NT2/D1 (cell line): ENCODE data around the gene ERICH6.
"Not testable (repeated sequence)": the region's sequence is repeated elsewhere in the genome, so short reads cannot be mapped to it uniquely, and the experiment has no call there.

Experiments used
- DNase-seq: peaks from one replicate; pipeline ENCODE4 v3.0.0-alpha.2; 2011; ENCODE audit warnings: low read depth, low spot score
- H3K27me3 ChIP-seq: 2 replicates; pipeline ENCODE4 v1.6.0; 2011; ENCODE audit warnings: mild to moderate bottlenecking; ENCODE audit not compliant: insufficient read length, insufficient read depth
- H3K36me3 ChIP-seq: 2 replicates; pipeline ENCODE4 v1.6.1; 2011; ENCODE audit warnings: mild to moderate bottlenecking, low read length, mixed read lengths; ENCODE audit not compliant: insufficient read depth, insufficient read length
- H3K4me1 ChIP-seq: 2 replicates; pipeline ENCODE4 v1.5.1; 2011; ENCODE audit not compliant: insufficient read depth, insufficient read length
- H3K4me3 ChIP-seq: 2 replicates; pipeline ENCODE4 v1.5.1; 2011; ENCODE audit warnings: low read depth; ENCODE audit not compliant: insufficient read length
- H3K9ac ChIP-seq: 2 replicates; pipeline ENCODE4 v1.6.0; 2011; ENCODE audit warnings: low read depth; ENCODE audit not compliant: insufficient read length
- H3K9me3 ChIP-seq: 2 replicates; pipeline ENCODE4 v1.5.1; 2011; ENCODE audit warnings: mild to moderate bottlenecking, low read length; ENCODE audit not compliant: insufficient read depth
- SUZ12 ChIP-seq: IDR thresholded peaks from 2 replicates; pipeline ENCODE4 v1.6.1; 2011; ENCODE audit not compliant: insufficient read length, insufficient read depth; ENCODE audit errors: extremely low read depth
- YY1 ChIP-seq: IDR thresholded peaks from 2 replicates; pipeline ENCODE4 v1.6.1; 2011; ENCODE audit not compliant: insufficient read length, insufficient read depth
- ZNF274 ChIP-seq: IDR thresholded peaks from 2 replicates; pipeline ENCODE4 v1.6.1; 2011; ENCODE audit warnings: mild to moderate bottlenecking, low read depth, low read length

The ERICH6 gene

DNA sequence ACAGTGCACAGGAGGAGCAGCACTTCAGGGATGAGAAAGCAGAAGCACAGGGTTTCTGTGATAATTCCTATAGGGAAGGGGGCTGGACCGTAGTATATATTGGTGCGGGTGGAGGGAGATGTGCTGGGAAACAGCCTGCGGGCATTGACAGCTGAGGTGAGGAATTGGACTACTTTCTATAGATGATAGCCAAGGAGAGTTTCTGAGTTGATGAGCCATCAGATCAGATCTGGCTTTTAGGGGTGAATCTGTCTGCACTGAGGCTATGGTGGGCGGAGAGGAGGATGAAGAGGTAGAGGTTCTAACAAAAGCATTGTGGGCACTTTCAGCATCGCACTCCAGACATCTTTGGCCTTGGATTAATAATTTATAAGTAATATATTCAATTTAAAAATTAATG is 67.5 kb downstream of the ERICH6 start:
- peaks cover 3% of the 10 kb centered on the region for H3K36me3 ChIP-seq
- H3K4me3 ChIP-seq: no peak overlapping the region
- H3K4me1 ChIP-seq: no peaks in the 10 kb centered on the region
- no peak for DNase-seq
- TF ChIP-seq ZNF274: no peak
- TF ChIP-seq SUZ12: no peak
- H3K27me3 ChIP-seq: no peaks in the 10 kb centered on the region
- no peaks in the 10 kb centered on the region for H3K9me3 ChIP-seq
- H3K9ac ChIP-seq: no peak overlapping the region

DNA sequence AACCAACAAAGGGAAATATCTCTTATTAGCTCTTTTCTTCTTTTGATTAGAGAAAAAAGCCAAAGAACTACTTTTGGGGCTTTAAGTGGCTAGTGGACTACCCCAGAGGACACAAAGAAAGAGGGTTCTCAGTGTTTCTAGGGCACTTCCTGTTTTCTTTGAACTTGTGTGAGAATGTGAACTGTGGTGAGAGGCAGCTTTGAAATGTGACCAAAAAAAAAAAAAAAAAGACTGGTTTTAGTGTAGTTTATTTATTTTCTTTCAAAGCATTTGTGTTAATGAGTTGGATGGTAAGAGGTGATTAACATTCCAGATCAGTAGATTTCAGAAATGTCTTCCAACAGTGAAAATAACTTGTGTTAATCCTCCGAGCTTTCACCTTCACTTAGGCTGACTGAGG is 68.2 kb downstream of the ERICH6 start:
- TF ChIP-seq SUZ12 (no peak), ZNF274 (no peak)
- Histone ChIP-seq H3K9me3 (no peaks in the 10 kb centered on the region), H3K36me3 (peaks cover 6% of the 10 kb centered on the region), H3K27me3 (no peaks in the 10 kb centered on the region), H3K4me1 (no peaks in the 10 kb centered on the region), H3K9ac (no peak overlapping the region), H3K4me3 (no peak overlapping the region)
- peak; percentile 20 for DNase-seq

DNA sequence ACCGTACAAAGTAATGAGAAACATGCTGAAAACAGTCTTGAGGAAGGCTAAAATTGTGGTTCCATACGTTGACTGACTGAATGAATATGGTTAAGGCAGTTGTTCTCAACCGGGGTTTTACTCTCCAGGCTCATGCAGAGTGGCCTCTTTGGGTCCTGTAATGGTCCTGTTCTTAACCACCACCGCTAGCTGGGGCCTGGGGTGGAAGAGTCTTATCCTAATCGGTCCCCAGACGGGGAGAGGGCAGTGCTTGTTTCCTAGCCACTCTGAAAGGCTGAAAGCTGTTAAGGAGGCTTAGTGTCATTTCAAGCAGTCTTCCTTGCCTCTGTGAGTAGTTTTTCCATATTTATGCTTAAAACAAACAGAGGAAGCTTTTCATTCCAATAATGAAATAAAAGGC is 68.6 kb downstream of the ERICH6 start:
- Histone ChIP-seq H3K4me3 (no peak overlapping the region), H3K4me1 (no peaks in the 10 kb centered on the region), H3K9ac (no peak overlapping the region), H3K36me3 (peaks cover 10% of the 10 kb centered on the region), H3K27me3 (no peaks in the 10 kb centered on the region), H3K9me3 (no peaks in the 10 kb centered on the region)
- DNase-seq: no peak
- TF ChIP-seq ZNF274 (no peak), SUZ12 (no peak), YY1 (no peak)

DNA sequence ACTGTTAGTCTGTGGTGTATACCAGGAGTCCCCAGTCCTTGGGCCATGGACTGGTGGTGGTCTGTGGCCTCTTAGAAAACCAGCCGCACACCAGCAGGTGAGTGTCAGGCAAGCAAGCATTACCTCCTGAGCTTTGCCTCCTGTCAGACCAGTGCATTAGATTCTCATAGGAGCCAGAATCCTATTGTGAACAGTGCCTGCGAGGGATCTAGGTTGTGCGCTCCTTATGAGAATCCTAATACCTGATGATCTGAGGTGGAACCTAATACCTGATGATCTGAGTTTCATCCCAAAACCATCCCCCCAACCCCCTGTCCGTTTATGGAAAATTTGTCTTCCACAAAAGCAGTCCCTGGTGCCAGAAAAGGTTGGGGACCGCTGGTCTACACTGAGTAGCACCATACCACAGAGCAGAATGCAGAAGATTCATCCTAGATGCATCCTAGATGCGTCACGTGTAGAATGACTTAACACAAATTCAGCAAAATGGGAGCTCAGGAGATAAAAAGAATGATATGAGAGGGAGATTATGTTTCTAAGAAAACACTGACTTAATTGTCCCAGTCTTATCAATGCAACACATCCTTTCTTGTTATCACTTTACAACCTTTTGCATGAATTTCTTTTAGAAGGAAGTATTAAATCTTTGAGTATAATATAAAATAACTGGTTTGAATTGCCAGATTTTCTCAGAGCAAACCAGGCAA is 72.1 kb downstream of the ERICH6 start:
- DNase-seq: no peak
- H3K4me1 ChIP-seq: no peaks in the 10 kb centered on the region
- no peak overlapping the region for H3K4me3 ChIP-seq
- no peak overlapping the region for H3K9ac ChIP-seq
- peaks cover 23% of the 10 kb centered on the region for H3K36me3 ChIP-seq
- no peak for TF ChIP-seq YY1
- no peak for TF ChIP-seq SUZ12
- no peak for TF ChIP-seq ZNF274
- no peaks in the 10 kb centered on the region for H3K27me3 ChIP-seq
- H3K9me3 ChIP-seq: no peaks in the 10 kb centered on the region

DNA sequence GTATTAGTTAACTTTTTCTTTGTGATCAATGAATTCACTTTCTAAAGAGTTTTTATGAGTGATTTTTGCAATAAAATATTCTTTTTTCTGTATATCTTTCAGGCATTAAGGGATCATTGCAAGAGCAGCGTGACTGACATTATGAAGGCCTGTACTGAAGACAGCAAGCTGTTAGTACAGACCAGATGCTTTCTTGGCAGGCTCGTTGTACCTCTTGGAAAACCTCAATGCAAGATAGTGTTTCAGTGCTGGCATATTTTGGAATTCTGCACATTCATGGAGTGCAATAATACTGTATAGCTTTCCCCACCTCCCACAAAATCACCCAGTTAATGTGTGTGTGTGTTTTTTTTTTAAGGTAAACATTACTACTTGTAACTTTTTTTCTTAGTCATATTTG is 76.2 kb downstream of the ERICH6 start:
- Histone ChIP-seq H3K36me3 (peaks cover 53% of the 10 kb centered on the region), H3K9ac (no peak overlapping the region), H3K4me3 (no peak overlapping the region), H3K9me3 (no peaks in the 10 kb centered on the region), H3K4me1 (no peaks in the 10 kb centered on the region), H3K27me3 (no peaks in the 10 kb centered on the region)
- no peak for DNase-seq
- TF ChIP-seq SUZ12 (no peak), ZNF274 (no peak), YY1 (no peak)

DNA sequence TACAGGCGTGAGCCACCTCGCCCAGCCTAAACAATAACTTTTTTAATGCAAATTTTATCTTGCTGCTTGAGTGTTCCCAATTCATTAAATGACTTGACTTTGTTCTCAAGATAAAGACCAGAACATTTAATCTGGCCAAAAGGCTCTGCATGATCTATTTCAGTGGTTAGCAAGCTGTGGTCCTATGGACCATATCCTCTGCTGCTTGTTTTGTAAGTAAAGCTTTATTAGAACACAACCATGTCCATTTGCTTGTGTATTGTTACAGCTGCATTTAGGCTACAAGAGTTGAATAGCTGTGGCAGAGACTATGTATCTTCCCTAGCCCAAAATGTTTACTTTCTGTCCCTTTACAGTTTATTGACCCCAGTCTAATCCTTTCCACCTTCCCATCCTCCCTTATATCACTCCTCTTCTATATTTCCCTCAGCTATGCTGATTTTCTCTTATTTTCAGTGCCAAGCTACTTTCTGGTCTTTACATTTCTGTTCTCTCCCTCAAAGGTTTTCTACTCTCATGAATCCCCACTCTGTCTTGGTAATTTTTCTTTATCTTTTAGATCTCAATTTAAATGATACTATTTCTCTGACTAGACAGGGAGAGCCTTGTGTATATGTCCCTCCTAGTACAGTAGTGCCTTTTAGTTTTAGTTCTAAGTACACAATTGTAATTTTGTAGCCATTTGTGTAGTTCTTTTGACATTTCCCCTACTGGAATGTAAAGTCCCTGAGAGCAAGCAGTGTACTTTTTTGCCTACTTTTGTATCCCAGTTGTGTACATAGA is 77.4 kb downstream of the ERICH6 start:
- Histone ChIP-seq H3K4me1 (no peaks in the 10 kb centered on the region), H3K9ac (no peak overlapping the region), H3K9me3 (no peaks in the 10 kb centered on the region), H3K36me3 (peaks cover 51% of the 10 kb centered on the region), H3K4me3 (no peak overlapping the region), H3K27me3 (no peaks in the 10 kb centered on the region)
- DNase-seq: no peak
- TF ChIP-seq SUZ12 (no peak), ZNF274 (no peak), YY1 (no peak)

DNA sequence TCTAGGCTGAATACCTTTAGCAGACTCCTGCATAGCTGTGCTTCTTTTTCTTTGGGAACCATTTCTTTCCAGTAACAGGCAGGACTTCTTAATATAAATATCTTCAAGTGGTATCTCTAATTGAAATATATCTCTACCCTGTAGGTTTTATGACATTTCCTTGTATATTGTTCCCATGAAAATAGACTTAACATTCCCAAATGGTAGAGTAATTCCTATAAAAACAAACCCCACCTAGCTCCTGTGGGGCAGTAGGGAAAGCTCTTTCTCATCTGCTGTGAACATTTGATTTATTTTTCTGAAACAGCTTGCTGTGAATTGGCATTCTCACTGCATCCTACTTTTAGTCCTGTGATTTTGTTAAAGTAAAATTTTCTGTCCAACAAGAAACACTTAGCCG is 79.8 kb downstream of the ERICH6 start:
- Histone ChIP-seq H3K4me1 (no peaks in the 10 kb centered on the region), H3K36me3 (peaks cover 40% of the 10 kb centered on the region), H3K4me3 (no peak overlapping the region), H3K27me3 (no peaks in the 10 kb centered on the region), H3K9me3 (no peaks in the 10 kb centered on the region), H3K9ac (no peak overlapping the region)
- no peak for DNase-seq
- TF ChIP-seq YY1: no peak
- TF ChIP-seq ZNF274: no peak
- TF ChIP-seq SUZ12: no peak

DNA sequence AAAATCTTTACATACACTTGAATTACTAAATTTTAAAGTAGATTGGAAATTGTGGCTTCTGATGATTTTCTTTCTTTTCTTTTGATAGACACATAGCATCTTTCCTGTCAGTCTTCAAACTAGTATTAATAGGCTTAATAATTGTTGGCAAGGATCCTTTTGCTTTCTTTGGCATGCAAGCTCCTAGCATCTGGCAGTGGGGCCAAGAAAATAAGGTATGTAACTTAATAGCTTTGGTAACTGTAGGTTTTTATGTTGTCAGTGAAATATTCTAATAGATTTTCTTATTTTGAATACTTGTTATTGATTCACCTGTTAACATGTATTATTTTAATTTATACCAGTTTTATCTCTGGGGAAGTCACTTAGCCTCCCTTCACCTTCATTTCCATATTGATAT is 80.8 kb downstream of the ERICH6 start:
- not testable (repeated sequence) for H3K9ac ChIP-seq, DNase-seq
- peaks cover 42% of the 10 kb centered on the region for H3K36me3 ChIP-seq

More for the DNA sequence above, 80.8 kb downstream of the ERICH6 start:
- H3K4me3 ChIP-seq, H3K27me3 ChIP-seq, H3K4me1 ChIP-seq, H3K9me3 ChIP-seq: not testable (repeated sequence)
